ENCODE measurements around the gene OPN1MW2.
"Not testable (repeated sequence)": the region's sequence is repeated elsewhere in the genome, so short reads cannot be mapped to it uniquely, and the experiment has no call there.

DNA sequence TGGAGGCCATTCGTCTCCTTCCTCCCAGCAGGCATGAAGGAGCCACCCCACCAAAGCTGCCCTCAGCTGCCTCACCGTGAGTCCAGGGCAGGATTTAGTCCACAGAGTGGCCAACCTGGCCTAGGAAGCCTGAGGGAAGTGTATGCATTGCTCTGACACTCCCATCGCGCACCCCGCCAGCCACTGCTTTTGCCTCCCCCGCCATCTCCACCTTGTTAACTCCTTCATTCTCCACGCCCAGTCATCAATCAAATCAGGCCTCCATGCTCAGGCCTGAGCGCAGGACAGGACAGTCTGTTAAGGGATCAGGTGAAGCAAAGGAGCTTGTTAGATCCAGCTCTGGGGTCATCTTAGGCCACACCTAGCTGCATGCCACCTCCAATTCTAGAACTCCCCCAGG is 26.7 kb upstream of the OPN1MW2 start:
- not testable (repeated sequence) for TF ChIP-seq POLR2A (IDR thresholded peaks at IDR 0.05; ENCODE audit: low read depth); EP300 (IDR thresholded peaks at IDR 0.05)
- TF ChIP-seq, protein P1, sequence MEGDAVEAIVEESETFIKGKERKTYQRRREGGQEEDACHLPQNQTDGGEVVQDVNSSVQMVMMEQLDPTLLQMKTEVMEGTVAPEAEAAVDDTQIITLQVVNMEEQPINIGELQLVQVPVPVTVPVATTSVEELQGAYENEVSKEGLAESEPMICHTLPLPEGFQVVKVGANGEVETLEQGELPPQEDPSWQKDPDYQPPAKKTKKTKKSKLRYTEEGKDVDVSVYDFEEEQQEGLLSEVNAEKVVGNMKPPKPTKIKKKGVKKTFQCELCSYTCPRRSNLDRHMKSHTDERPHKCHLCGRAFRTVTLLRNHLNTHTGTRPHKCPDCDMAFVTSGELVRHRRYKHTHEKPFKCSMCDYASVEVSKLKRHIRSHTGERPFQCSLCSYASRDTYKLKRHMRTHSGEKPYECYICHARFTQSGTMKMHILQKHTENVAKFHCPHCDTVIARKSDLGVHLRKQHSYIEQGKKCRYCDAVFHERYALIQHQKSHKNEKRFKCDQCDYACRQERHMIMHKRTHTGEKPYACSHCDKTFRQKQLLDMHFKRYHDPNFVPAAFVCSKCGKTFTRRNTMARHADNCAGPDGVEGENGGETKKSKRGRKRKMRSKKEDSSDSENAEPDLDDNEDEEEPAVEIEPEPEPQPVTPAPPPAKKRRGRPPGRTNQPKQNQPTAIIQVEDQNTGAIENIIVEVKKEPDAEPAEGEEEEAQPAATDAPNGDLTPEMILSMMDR (IDR thresholded peaks at IDR 0.05), result not testable (repeated sequence)

All from esophagus muscularis mucosa (tissue), 4 donors.